Activated CD4-positive, alpha-beta T cell treated with anti-CD3 and anti-CD28 coated beads, Interleukin-10, Interleukin-2, amounts not matched to agents 100 ng/mL and 50 ng/mL, durations not matched to agents 16 hours and 8 hours (primary cell): ENCODE data around the gene IMP4.

Source experiments
- DNase-seq: peaks from one replicate; pipeline ENCODE4 v3.0.0-alpha.2; 2020

IMP4 gene

GRCh38 chr2:130378898-130379214 lies 36.2 kb downstream of the IMP4 start:
- DNase-seq = no peak

GRCh38 chr2:130380096-130380934 lies 37.6 kb downstream of the IMP4 start:
- no peak for DNase-seq

DNA sequence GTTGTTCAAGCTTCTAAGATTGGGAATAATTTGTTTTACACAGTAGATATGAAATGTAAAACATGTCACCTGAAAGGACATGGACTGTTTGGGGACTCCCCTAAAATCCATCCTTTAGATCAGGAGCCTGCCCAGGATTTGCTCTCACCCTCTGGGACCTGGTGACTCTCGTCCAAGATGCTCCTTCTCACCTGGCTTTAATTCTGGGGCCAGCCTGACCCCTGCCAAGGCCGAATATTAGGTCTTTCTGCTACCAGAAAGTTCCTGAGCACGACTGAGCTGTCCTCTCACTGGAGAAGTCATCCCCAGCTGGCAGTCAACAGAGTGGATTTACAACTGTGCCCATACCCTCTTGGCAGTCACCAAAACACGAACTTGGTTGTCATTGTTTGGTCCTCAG lies 38.4 kb downstream of the IMP4 start:
- no peak for DNase-seq

DNA sequence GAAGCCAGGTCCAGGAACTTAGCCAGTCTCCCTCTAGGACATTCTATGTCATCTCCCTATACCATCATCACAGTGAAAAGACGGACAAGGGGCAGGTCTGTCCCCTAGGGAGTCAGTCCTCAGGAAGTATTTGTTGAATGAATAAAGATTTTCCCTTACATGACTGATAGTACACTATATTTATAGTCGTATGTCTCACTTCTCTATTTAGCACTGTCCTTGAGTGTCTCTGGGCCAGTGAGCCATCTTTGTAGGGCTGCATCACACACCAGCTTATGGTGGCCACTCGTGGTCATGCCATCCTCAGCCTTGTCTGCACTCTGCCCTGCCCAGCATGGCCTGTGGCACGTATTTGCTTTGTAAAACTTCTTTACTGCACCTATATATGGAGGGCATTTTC lies 38.9 kb downstream of the IMP4 start:
- no peak for DNase-seq

DNA sequence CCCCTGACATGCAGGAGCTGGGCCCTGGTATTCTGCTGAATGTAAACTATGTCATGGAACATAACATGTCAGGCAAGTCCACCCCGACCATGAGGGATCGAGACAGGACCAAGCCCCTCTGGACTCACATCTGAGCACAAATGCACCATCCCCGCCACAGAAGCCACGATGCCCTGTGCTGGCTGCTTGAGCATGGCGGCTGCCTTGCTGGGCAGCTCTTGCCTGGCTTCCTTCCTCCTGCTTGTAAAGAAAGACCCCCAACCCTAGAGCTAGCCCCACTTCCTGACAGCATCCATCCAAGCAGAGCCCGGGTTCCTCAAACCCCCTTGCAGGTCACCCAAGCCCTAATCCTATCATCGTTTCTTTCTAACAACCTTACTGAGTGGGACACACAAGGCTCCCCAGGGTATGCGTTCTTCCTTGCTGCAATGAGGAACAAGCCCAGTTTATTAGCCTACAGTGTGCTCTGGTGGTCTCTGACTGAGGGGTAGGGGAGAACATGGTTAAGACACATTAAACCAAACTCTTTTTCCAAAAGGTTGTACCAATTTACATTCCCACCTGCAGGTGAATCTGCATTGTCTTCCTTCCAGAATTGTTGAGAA lies 39.7 kb downstream of the IMP4 start:
- no peak for DNase-seq

DNA sequence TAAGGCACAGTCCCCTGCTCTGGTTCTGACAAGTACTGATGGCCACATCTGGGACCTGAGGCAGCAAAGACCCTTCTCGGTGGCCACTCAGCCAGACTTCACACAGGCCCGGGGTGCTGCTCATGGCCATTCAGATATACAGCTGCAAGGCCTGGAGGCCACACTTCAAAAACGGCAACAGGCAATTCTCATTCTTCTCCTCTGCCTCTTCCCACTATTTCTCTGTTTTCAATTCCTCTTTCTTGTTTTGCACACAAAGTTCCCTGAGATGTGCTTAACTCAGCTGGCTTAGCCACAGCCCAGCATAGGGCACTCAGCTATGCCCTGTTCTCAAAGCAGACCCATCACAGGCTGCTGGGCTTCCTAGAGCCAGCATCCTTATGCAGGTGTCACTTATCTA lies 43.0 kb downstream of the IMP4 start:
- DNase-seq = no peak

- no peak for DNase-seq
Measured at GRCh38 chr2:130387071-130387400, 44.3 kb downstream of the IMP4 start.

GRCh38 chr2:130387804-130388203 lies 45.1 kb downstream of the IMP4 start:
- no peak for DNase-seq

- no peak for DNase-seq
Measured at GRCh38 chr2:130388221-130388907, 45.7 kb downstream of the IMP4 start.

GRCh38 chr2:130389358-130389757 lies 46.7 kb downstream of the IMP4 start:
- no peak for DNase-seq

GRCh38 chr2:130389783-130390182 lies 47.1 kb downstream of the IMP4 start:
- DNase-seq = no peak

DNA sequence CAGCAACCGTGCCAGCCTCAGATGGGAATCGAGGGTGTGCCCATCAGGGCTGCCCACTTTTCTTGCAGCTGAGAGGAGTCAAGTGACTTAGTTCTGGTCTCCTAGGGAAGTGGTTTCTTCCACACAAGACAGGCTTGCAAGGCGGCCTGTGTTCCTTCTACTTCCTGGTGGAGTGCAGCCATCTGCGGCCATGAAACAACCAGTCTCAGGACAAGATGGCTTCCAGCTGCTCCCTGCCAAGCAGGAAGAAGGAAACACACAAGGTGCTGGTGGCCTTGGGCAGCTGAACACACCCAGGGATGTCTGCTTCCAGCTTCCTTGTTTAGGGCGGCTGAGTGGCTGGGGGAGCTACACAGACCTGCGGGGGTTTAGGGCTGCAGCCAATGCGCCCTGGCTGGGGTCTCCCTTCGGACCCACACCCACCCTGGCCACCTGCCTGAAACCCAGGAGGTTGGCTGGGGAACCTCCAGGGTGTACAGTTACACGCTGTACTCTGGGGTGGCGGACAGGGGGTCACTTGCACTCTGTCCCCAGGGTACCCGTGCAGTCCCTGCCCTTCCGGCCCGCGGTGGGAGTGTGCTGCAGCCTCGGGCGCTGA lies 47.9 kb downstream of the IMP4 start:
- no peak for DNase-seq

- peak; percentile 69 for DNase-seq
Measured at GRCh38 chr2:130391058-130391871, 48.6 kb downstream of the IMP4 start.

- no peak for DNase-seq
Measured at GRCh38 chr2:130391872-130392670, 49.4 kb downstream of the IMP4 start.

DNA sequence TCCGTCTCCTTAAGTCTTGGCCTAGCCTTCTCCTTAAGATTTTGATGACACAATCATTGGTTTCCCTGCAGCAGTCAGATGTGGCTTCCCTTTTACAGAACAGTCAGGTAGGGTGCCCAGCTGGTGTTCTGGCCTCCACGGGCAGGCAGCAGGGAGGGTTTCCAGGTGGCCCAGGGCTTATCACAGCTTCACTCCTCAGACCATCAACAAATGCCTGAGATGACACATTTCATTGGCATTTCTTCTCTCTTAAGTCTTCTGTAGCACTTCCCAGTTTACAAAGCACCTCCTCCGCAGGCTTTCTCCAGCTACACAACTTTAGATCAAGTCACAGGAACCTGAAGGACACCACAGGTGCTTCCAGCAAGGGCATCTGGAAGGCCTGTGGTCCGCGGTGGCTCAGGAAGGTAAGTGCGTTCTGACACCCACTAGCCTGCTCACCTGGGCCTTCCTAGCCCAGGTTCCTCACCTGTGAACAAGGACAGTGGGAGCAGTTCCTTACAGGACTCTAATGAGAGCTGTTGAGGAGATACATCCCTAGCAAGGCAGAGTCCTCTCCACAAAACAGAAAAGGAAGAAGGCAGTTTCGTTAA lies 50.7 kb downstream of the IMP4 start:
- no peak for DNase-seq
